ENCODE data around the gene GPRC5C. TPM values are rescaled to one million over a fixed set of nuclear protein-coding genes. Genes with fewer than 3 reads are reported as not detected.

Gene GPRC5C
- total RNA-seq, 1 experiment from 2014 or later = 18.5 TPM

DNA sequence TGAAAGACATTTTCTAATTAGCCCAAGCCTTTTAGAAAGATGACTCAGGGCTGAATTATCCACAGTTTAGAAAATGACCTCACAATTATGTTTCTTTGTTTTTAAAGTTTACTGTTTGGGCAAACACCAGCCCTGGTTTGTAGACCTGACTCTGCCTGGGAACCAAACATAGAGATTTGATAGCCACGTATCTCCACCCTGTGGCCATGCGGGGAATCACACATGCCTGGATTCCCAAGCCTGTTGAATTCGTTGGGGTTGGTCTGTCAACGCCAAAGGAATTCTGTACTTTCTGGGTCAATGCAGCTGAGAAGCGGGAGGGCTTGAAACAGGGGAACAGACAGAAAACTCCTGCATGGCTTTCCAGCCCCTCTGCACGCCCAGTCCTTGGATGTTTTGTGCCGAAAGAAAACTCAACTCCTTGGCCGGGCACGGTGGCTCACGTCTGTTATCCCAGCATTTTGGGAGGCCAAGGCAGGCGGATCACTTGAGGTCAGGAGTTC lies 61.5 kb downstream of the GPRC5C start:
- no peaks in the 10 kb centered on the region for H3K9me3 ChIP-seq
- H3K36me3 ChIP-seq = no peaks in the 10 kb centered on the region
- no peak overlapping the region for H3K4me3 ChIP-seq
- no peaks in the 10 kb centered on the region; the same call in 1 of the 2 replicates for H3K27me3 ChIP-seq
- peak; percentile 63 for DNase-seq

Other genes starting within 250 kb of the GPRC5C start
- 1,119 and 3,764 TPM in 2 replicates for gene RPL38, start 228.4 kb upstream of the GPRC5C start, total RNA-seq (2014; rRNA removed; shearing (Covaris generic); ENCODE audit: low replicate concordance)
- gene TTYH2, start 218.5 kb upstream of the GPRC5C start, total RNA-seq (2014; rRNA removed; shearing (Covaris generic); ENCODE audit: low replicate concordance) = 1.8 and 1.9 TPM in 2 replicates
- not detected in 2 replicates for gene DNAI2, start 157.9 kb upstream of the GPRC5C start, total RNA-seq (2014; rRNA removed; shearing (Covaris generic); ENCODE audit: low replicate concordance)
- gene KIF19, start 105.9 kb upstream of the GPRC5C start, total RNA-seq (2014; rRNA removed; shearing (Covaris generic); ENCODE audit: low replicate concordance) = not detected in 2 replicates
- not detected in 2 replicates for gene BTBD17, start 70.2 kb upstream of the GPRC5C start, total RNA-seq (2014; rRNA removed; shearing (Covaris generic); ENCODE audit: low replicate concordance)
- not detected in 2 replicates for gene GPR142, start 64.6 kb upstream of the GPRC5C start, total RNA-seq (2014; rRNA removed; shearing (Covaris generic); ENCODE audit: low replicate concordance)
- not detected in 2 replicates for gene CD300A, start 34.5 kb downstream of the GPRC5C start, total RNA-seq (2014; rRNA removed; shearing (Covaris generic); ENCODE audit: low replicate concordance)
- gene CD300LB, start 99.4 kb downstream of the GPRC5C start, total RNA-seq (2014; rRNA removed; shearing (Covaris generic); ENCODE audit: low replicate concordance) = not detected in 2 replicates
- gene CD300C, start 114.0 kb downstream of the GPRC5C start, total RNA-seq (2014; rRNA removed; shearing (Covaris generic); ENCODE audit: low replicate concordance) = 0.52 TPM in 1 of 2 replicates, not detected in the other
- gene CD300H, start 135.4 kb downstream of the GPRC5C start, total RNA-seq (2014; rRNA removed; shearing (Covaris generic); ENCODE audit: low replicate concordance) = not detected in 2 replicates
- not detected in 2 replicates for gene CD300LD, start 160.2 kb downstream of the GPRC5C start, total RNA-seq (2014; rRNA removed; shearing (Covaris generic); ENCODE audit: low replicate concordance)
- gene CD300E, start 191.7 kb downstream of the GPRC5C start, total RNA-seq (2014; rRNA removed; shearing (Covaris generic); ENCODE audit: low replicate concordance) = not detected in 2 replicates

Data from MG63 (cell line).